ENCODE data around the gene LRRN3. TPM values are rescaled to one million over a fixed set of nuclear protein-coding genes. Genes with fewer than 3 reads are reported as not detected.
A peak's percentile ranks its signal among the peaks of the same experiment; 100 is the strongest.

Gene LRRN3
- total and polyA plus RNA-seq, 9 donors, result 8.7 to 18.9 (median 12.2) TPM

GRCh38 chr7:111103136-111103535, 12.2 kb downstream of the LRRN3 start:
- no peaks in the 10 kb centered on the region for H3K9me3 ChIP-seq (replicated peaks; ENCODE audit: control insufficient read depth, low read depth, low read length)
- no peaks in the 10 kb centered on the region for H3K36me3 ChIP-seq (ENCODE audit: control insufficient read depth, insufficient read depth, low read length)
- no peak for DNase-seq
- H3K27me3 ChIP-seq (ENCODE audit: control insufficient read depth, insufficient read depth, low read length), result no peaks in the 10 kb centered on the region
- no CpG with 5 or more reads among the region's 4 CpGs for WGBS (ENCODE audit: insufficient coverage)
- no peaks in the 10 kb centered on the region for H3K4me1 ChIP-seq (ENCODE audit: control insufficient read depth, insufficient read depth, low read length)
- H3K27ac ChIP-seq (ENCODE audit: low read length), result no peak overlapping the region
- no peak overlapping the region for H3K4me3 ChIP-seq (ENCODE audit: low read length)

DNA sequence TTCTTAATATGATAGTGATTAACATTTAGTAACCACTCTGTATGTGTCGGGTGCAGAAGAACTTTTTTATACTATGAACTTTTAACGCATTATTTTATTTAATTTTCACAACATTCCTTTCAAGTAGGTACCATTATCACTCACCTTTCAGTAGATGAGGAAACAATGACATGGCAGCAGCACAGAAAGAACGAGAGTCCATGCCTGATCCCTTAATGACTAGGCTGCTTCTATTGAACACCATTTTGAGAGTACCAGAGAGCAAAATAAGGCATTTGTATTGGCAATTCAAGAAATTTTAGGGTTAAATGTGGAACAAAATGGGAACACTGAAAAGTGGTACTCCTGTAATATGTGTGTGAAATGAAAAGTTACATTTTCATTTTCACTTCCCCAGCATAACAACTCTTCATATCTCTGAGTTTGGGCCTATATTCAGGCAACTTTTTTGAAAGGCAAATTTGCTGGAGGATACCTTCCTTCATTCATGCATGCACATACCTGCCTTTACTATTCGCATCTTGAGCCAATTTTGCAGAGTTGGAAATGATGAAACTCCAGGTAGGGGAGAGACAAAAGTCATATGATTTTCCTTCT, 12.8 kb downstream of the LRRN3 start:
- no peaks in the 10 kb centered on the region for H3K27me3 ChIP-seq (ENCODE audit: control insufficient read depth, insufficient read depth, low read length)
- H3K9me3 ChIP-seq (replicated peaks; ENCODE audit: control insufficient read depth, low read depth, low read length), result no peaks in the 10 kb centered on the region
- DNase-seq, result no peak
- H3K27ac ChIP-seq (ENCODE audit: low read length), result no peak overlapping the region
- WGBS (ENCODE audit: insufficient coverage), result no CpG with 5 or more reads among the region's 4 CpGs
- H3K4me1 ChIP-seq (ENCODE audit: control insufficient read depth, insufficient read depth, low read length), result no peaks in the 10 kb centered on the region
- H3K36me3 ChIP-seq (ENCODE audit: control insufficient read depth, insufficient read depth, low read length), result no peaks in the 10 kb centered on the region
- no peak overlapping the region for H3K4me3 ChIP-seq (ENCODE audit: low read length)

DNA sequence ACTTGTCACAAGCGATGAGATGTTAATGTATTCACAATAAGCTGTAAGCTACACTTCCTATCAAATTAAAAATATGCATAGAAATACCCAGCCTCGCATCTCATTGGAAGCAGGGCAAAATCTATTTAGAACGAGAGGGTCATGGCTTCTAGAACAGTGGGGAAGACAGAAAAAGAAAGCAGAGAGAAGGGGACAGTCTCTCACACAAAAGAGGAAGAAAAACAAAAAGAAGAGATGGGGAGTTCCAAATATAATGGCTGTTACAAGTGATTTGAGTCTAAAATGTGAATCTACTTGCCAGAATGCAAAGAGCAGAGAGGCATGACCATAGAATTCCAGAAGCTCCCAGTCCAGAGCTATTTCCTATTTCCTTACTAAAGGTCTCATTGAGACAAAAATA, 13.8 kb downstream of the LRRN3 start:
- no peaks in the 10 kb centered on the region for H3K27me3 ChIP-seq (ENCODE audit: control insufficient read depth, insufficient read depth, low read length)
- no peaks in the 10 kb centered on the region for H3K9me3 ChIP-seq (replicated peaks; ENCODE audit: control insufficient read depth, low read depth, low read length)
- H3K4me1 ChIP-seq (ENCODE audit: control insufficient read depth, insufficient read depth, low read length), result no peaks in the 10 kb centered on the region
- WGBS (ENCODE audit: insufficient coverage), result no CpG with 5 or more reads among the region's 3 CpGs
- H3K4me3 ChIP-seq (ENCODE audit: low read length), result no peak overlapping the region
- H3K27ac ChIP-seq (ENCODE audit: low read length), result no peak overlapping the region
- no peak for DNase-seq
- no peaks in the 10 kb centered on the region for H3K36me3 ChIP-seq (ENCODE audit: control insufficient read depth, insufficient read depth, low read length)

- WGBS (ENCODE audit: insufficient coverage), result no CpG with 5 or more reads among the region's 3 CpGs
- Histone ChIP-seq H3K27ac (ENCODE audit: low read length) (no peak overlapping the region), H3K27me3 (ENCODE audit: control insufficient read depth, insufficient read depth, low read length) (no peaks in the 10 kb centered on the region), H3K4me3 (ENCODE audit: low read length) (no peak overlapping the region), H3K36me3 (ENCODE audit: control insufficient read depth, insufficient read depth, low read length) (no peaks in the 10 kb centered on the region), H3K4me1 (ENCODE audit: control insufficient read depth, insufficient read depth, low read length) (no peaks in the 10 kb centered on the region), H3K9me3 (replicated peaks; ENCODE audit: control insufficient read depth, low read depth, low read length) (no peaks in the 10 kb centered on the region)
- DNase-seq, result no peak
Measured at GRCh38 chr7:111105269-111105668, 14.3 kb downstream of the LRRN3 start.

GRCh38 chr7:111107579-111107978, 16.7 kb downstream of the LRRN3 start:
- no CpG with 5 or more reads among the region's 1 CpG for WGBS (ENCODE audit: insufficient coverage)
- Histone ChIP-seq H3K36me3 (ENCODE audit: control insufficient read depth, insufficient read depth, low read length) (no peaks in the 10 kb centered on the region), H3K4me3 (ENCODE audit: low read length) (no peak overlapping the region), H3K9me3 (replicated peaks; ENCODE audit: control insufficient read depth, low read depth, low read length) (no peaks in the 10 kb centered on the region), H3K27me3 (ENCODE audit: control insufficient read depth, insufficient read depth, low read length) (no peaks in the 10 kb centered on the region), H3K4me1 (ENCODE audit: control insufficient read depth, insufficient read depth, low read length) (no peaks in the 10 kb centered on the region), H3K27ac (ENCODE audit: low read length) (no peak overlapping the region)
- no peak for DNase-seq

DNA sequence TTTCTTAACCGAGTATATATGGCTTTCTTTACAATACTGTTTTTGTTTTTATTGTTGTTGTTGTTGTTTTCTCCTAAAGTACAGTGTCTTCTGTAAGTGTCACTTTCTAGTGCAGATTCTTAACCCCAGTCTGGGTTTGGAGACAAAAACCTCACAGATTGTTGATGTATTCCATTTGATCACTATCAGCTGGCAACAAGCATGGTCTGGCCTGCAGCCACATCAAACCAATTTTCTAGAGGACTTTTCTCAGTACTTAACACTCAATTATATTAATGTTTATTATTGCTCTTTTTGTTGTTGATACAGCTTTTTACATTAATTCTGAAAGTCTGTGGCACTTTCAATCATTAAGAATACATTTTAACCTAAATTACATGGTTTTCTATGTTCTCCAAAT, 17.1 kb downstream of the LRRN3 start:
- Histone ChIP-seq H3K27me3 (ENCODE audit: control insufficient read depth, insufficient read depth, low read length) (no peaks in the 10 kb centered on the region), H3K9me3 (replicated peaks; ENCODE audit: control insufficient read depth, low read depth, low read length) (no peaks in the 10 kb centered on the region), H3K36me3 (ENCODE audit: control insufficient read depth, insufficient read depth, low read length) (no peaks in the 10 kb centered on the region), H3K27ac (ENCODE audit: low read length) (no peak overlapping the region), H3K4me1 (ENCODE audit: control insufficient read depth, insufficient read depth, low read length) (no peaks in the 10 kb centered on the region), H3K4me3 (ENCODE audit: low read length) (no peak overlapping the region)
- no CpG with 5 or more reads among the region's 1 CpG for whole genome bisulfite sequencing (ENCODE audit: insufficient coverage)
- DNase-seq, result no peak

- Histone ChIP-seq H3K9me3 (replicated peaks; ENCODE audit: control insufficient read depth, low read depth, low read length) (no peaks in the 10 kb centered on the region), H3K4me1 (ENCODE audit: control insufficient read depth, insufficient read depth, low read length) (no peaks in the 10 kb centered on the region), H3K4me3 (ENCODE audit: low read length) (no peak overlapping the region), H3K36me3 (ENCODE audit: control insufficient read depth, insufficient read depth, low read length) (no peaks in the 10 kb centered on the region), H3K27ac (ENCODE audit: low read length) (no peak overlapping the region), H3K27me3 (ENCODE audit: control insufficient read depth, insufficient read depth, low read length) (no peaks in the 10 kb centered on the region)
- WGBS (ENCODE audit: insufficient coverage), result no CpG with 5 or more reads among the region's 3 CpGs
- no peak for DNase-seq
Measured at GRCh38 chr7:111108496-111108895, 17.6 kb downstream of the LRRN3 start.

DNA sequence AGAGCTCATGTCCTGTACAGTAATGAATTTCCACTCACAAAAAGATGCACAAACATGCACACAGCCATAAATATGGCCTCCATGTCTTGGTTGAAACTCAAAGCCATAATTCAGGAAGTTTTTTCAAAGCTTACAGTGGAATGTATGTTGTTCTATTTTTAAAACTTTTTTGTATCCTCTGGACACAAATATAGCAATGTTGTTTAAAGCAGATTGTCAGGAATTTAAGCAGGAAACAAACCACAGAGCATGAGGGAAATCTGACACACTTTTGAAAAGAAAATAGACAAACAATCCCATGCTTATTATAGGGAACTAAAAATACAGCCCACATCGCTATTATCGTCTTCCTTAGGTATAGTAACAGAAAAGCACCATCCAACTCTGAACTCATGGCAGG, 21.5 kb downstream of the LRRN3 start:
- Histone ChIP-seq H3K27me3 (ENCODE audit: control insufficient read depth, insufficient read depth, low read length) (no peaks in the 10 kb centered on the region), H3K4me1 (ENCODE audit: control insufficient read depth, insufficient read depth, low read length) (no peaks in the 10 kb centered on the region), H3K4me3 (ENCODE audit: low read length) (no peak overlapping the region), H3K36me3 (ENCODE audit: control insufficient read depth, insufficient read depth, low read length) (no peaks in the 10 kb centered on the region), H3K27ac (ENCODE audit: low read length) (no peak overlapping the region), H3K9me3 (replicated peaks; ENCODE audit: control insufficient read depth, low read depth, low read length) (no peaks in the 10 kb centered on the region)
- WGBS (ENCODE audit: insufficient coverage), result no CpG with 5 or more reads among the region's 2 CpGs
- DNase-seq, result peak; percentile 40

- Histone ChIP-seq H3K9me3 (replicated peaks; ENCODE audit: control insufficient read depth, low read depth, low read length) (no peaks in the 10 kb centered on the region), H3K4me1 (ENCODE audit: control insufficient read depth, insufficient read depth, low read length) (no peaks in the 10 kb centered on the region), H3K27ac (ENCODE audit: low read length) (no peak overlapping the region), H3K4me3 (ENCODE audit: low read length) (no peak overlapping the region), H3K36me3 (ENCODE audit: control insufficient read depth, insufficient read depth, low read length) (no peaks in the 10 kb centered on the region), H3K27me3 (ENCODE audit: control insufficient read depth, insufficient read depth, low read length) (no peaks in the 10 kb centered on the region)
- DNase-seq, result no peak
- WGBS (ENCODE audit: insufficient coverage), result no CpG with 5 or more reads among the region's 1 CpG
Measured at GRCh38 chr7:111113263-111114017, 22.5 kb downstream of the LRRN3 start.

- no CpG with 5 or more reads among the region's 2 CpGs for WGBS (ENCODE audit: insufficient coverage)
Measured at GRCh38 chr7:111115966-111116365, 25.0 kb downstream of the LRRN3 start.

More at GRCh38 chr7:111115966-111116365, 25.0 kb downstream of the LRRN3 start:
- no peaks in the 10 kb centered on the region for H3K27me3 ChIP-seq (ENCODE audit: control insufficient read depth, insufficient read depth, low read length)
- DNase-seq, result no peak
- no peak overlapping the region for H3K27ac ChIP-seq (ENCODE audit: low read length)
- no peaks in the 10 kb centered on the region for H3K36me3 ChIP-seq (ENCODE audit: control insufficient read depth, insufficient read depth, low read length)
- no peak overlapping the region for H3K4me3 ChIP-seq (ENCODE audit: low read length)
- H3K9me3 ChIP-seq (replicated peaks; ENCODE audit: control insufficient read depth, low read depth, low read length), result no peaks in the 10 kb centered on the region
- no peaks in the 10 kb centered on the region for H3K4me1 ChIP-seq (ENCODE audit: control insufficient read depth, insufficient read depth, low read length)

All from muscle of leg (tissue), 11 donors.